Cardiac septum (tissue), 1 donor: ENCODE results near the gene HLF. TPM values are rescaled to one million over a fixed set of nuclear protein-coding genes. Genes with fewer than 3 reads are reported as not detected.

Experiments used
- DNase-seq: peaks from one replicate; pipeline ENCODE4 v3.0.0-alpha.2; 2020; ENCODE audit warnings: low spot score
- intact Hi-C: fragments of 100-400 bp; cut with DNase I; formaldehyde crosslinking; loops from one replicate; pipeline ENCODE4 v1.14.0; 2022
- long read RNA-seq: library from polyadenylated mRNA; unstranded; transcript quantifications from one replicate; pipeline ENCODE4 v2.0.0, GENCODE V29; 2021
- total RNA-seq: library from RNA; stranded (reverse); fragmentation: NEBNext Ultra II Directional; extraction: Animal tissue kit (Norgen Biotek cat#: 25700); gene quantifications from one replicate; pipeline ENCODE4 v1.2.1, GENCODE V29; 2021
- donor health status: DM: no; HTN: no; CAD: no.

Gene HLF, protein sequence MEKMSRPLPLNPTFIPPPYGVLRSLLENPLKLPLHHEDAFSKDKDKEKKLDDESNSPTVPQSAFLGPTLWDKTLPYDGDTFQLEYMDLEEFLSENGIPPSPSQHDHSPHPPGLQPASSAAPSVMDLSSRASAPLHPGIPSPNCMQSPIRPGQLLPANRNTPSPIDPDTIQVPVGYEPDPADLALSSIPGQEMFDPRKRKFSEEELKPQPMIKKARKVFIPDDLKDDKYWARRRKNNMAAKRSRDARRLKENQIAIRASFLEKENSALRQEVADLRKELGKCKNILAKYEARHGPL
- 9.8 TPM for total RNA-seq
- long read RNA-seq, full-length matches to known transcripts, result 5 of 10 reads
- long read RNA-seq, partial matches to known transcripts, result 0 of 10 reads
- long read RNA-seq, other reads (novel, unspliced or antisense), result 5 of 10 reads

DNA sequence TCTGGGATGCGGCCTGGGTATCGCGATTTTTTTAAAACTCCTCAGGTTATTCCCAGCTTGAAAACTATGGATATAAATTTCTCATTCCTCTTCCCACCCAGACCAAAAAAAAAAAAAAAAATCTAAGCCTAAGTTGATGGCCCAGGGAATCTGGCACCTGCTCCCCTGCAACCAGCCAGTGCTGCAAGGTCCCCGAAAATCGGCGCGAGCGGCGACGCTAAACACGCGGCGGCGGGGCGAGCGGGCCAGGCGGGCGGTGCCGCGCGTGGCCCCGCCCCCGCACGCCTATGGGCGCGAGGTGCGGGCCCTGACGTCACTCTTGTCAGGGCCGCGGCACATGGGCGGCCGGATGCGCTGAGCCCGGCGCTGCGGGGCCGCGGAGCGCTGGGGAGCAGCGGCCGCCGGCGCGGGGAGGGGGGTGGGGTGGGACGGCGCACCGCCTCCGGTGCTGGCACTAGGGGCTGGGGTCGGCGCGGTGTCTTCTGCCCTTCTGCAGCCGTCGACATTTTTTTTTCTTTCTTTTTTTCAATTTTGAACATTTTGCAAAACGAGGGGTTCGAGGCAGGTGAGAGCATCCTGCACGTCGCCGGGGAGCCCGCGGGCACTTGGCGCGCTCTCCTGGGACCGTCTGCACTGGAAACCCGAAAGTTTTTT is at the start of gene HLF:
Gene HLF, plus strand, starts transcription at position 316 of the 654 bp plus-strand sequence. CDS start 525 bp downstream, outside the sequence.
- intact Hi-C loops, result loop anchor here (1.0 to 10.0 kb wide), 2 partner anchors 26 to 80 kb away; no protein-coding TSS in a partner anchor
- DNase-seq, result peak; percentile 88

DNA sequence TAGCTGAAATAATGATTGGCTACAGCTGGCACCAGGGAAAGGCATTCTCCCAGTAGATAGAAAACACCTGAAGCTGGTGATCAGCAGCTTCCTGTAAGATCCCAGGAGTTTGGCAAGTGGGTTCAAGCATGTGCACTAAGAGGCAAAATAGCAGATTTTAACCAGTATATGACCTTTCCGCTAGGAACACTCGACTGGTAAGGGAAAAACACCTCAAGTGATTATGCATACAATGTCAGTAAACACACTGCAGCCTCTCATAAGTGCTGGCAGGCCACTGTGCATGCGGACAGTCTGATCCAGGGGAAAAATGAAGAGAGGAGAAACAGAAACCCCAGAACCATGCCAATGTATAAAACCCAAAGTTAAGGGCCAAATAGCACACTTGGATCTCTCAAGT is 49.0 kb upstream of the HLF start:
- intact Hi-C loops, result no loop called here
- DNase-seq, result no peak

DNA sequence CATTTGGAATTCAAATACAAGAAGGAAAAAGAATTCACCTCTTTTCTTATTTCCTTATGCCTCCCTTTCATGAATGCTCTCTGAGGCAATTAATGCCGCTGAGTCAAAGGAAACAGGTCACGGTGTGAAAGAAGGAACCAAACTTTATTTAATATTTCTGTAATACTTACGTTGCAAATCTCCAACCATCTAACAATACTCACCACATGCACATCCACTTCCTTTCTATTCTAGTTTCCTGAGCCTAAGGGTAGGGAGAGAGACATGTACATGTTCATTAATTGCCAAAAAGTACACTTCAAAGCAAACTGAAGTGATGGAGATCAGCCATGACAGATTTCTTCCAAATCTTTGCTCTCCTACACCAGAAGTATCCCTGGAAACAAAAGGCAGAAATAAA is 47.9 kb upstream of the HLF start:
- intact Hi-C loops, result no loop called here
- DNase-seq, result no peak

DNA sequence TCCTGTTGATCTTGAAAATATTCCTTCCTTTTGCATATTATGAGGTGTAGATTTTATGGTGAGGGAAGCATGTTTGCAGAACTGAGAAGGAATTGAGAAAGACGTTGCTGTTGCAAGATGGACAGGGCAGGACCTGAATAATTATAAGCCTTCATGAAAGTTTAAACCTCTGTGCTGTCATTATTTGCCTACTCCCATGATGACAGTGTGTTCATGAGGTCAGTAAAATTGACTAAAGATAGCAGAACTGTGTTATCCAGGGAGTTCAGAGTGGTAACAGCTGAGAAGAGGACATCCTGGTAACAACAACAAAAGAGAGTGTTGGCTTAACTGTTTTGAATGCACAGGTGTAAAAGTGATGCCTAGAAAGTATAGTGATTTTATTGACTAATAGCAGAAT is 45.3 kb upstream of the HLF start:
- intact Hi-C loops, result no loop called here
- no peak for DNase-seq

DNA sequence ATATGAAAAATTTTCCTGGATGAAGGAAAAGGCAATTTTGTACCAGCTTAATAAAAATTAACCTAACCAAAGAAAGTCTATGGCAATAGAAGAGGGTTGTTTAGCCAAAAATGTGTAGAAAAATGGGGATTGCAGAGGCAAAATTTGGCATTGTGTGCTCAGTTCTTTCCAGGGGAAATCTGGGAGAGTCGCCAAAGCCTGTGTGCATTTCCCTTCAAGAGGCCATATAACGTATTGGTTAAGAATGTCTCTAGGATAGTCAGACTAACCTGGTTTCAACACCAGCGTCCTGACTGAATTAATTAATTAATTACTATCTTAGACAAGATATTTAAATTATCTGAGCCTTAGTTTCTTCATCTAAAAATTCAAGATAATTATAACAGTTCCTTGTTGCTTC is 44.8 kb upstream of the HLF start:
- intact Hi-C loops, result no loop called here
- no peak for DNase-seq

DNA sequence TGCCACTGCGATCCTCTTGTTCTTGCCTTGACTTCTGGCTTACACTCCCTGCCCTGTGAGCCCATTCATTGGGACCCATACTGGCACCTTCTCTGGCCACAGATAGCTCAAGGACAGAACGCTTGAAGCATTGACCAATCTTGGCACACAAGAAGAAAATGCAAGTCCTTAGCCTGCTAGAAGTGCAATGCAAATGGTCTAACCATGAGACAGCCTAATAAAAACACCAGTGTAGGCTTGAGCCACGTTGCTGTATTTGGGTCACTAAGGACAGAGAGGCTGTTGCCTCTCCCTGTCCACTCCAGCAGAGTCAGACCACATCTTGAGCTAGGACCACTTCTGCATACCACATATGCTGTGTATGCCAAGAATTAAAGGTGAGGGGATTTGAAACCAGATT is 41.2 kb upstream of the HLF start:
- intact Hi-C loops, result no loop called here
- DNase-seq, result no peak

DNA sequence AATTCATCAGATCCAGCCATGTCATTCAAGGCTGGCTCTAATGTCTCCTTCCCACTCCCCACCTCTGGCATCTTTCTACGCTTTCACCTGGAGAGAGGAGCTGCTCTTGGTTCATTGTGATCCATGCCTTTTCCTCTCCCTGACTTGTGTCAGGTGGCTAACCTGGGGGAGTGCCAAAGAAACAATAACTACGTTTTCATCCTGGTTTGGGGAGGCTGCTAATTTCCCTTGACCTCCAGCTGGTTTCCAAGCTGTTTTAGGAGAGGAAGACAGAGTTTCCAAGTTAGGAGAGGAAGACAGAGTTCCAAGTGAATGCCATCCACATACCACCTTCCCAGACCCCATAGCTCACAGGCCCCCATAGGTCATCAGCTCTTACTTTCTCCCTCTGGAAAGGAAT is 40.0 kb upstream of the HLF start:
- DNase-seq, result no peak
- intact Hi-C loops, result no loop called here

DNA sequence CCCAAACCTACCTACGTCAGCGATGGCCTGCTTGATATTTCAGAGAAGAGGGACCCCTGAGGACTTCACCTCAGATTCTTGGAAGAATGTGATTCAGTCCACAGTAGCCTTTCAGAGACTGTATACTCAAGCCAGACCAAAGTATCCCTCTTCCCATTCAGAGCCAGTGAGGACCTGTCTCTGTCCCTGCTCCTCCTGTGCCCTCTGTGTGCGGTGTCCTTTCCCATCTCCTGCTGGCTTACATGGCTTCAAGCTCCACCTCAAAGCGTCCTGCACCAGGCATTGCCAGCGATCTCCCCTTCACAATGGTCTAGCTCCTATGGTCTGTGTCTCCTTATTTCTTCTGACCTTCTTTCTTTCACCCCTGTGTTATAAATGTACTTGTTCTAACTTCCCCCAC is 39.5 kb upstream of the HLF start:
- no peak for DNase-seq
- intact Hi-C loops, result no loop called here

DNA sequence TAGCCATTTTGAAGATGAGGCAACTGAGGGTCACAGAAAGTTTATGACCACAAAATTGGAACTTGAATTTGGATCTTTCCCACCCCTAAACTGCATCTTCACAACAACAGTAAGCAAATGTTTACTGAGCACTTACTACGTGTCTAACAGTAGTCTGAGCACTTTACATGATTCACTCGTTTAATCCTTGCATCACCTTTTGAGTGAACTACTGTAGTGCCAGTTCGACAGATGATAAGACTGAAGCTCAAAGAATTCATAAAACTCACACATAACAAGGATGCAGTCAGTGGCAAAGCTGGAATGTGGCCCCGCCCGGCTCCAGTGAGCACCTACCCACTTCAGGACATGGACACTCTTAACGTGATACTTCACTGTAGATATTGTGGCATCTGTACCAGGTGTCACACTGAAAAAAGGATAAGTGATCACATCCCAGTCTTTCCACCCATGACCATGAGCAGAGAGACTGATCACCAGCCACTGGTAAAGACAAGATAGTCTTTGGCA is 36.0 kb upstream of the HLF start:
- intact Hi-C loops, result no loop called here
- DNase-seq, result no peak

DNA sequence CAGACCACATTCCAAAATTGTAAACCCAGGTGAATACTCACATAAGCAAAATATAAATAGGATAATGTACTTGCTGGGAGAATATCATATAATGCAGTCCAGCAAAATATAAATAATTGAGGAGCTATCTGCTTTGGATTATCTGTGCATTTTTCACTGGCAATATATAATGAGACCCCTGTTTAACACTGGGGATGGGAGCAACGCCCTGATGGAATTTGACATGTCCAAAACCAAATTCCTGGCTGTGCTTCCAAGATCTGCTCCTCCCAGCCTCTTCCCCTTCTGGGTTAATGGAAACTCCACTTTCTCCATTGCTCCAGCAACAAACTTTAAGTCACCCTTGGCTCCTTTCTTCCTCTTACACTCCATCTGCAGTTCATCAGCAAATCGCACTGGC is 35.5 kb upstream of the HLF start:
- intact Hi-C loops, result no loop called here

DNA sequence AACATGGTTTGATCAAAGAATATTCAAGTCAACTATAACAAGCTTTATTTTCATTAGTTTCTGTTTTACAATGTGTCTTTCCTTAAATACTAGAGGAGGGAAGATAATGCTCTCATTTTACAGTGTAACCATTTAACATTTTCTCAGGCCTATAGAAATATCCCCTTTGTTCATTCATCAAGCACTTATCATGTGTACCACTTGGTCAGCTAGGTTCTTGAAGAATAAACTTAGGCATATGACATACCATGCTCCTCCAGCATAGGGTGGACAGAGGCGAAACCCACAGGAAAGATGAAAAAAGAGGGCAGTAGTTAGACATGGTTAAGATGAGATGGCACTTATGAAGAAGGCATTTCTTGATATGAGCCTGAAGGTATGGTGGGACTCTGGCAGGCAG is 34.0 kb upstream of the HLF start:
- intact Hi-C loops, result loop anchor here (10.0 kb wide), 1 partner anchor 114 kb away; no protein-coding TSS in a partner anchor
- no peak for DNase-seq

More for the DNA sequence above, 35.5 kb upstream of the HLF start:
- DNase-seq, result no peak

DNA sequence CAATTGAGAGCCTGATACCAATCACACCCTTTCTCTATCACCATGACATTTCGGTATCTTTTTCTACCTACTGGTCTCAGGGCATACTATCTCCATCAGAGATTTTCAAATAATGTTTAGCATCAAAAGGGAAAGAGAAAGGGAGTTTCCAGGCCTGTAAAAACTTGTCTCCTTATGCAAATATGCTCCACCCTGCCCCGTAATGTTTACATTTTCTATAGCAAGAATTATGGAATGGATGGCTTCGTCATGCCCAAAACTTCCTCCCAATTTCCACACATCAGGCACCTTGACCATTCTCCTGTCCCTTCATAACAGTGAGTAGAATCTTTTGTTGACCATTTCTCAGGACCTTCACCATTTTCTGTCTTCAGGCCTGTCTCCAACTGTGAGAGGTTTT is 30.9 kb upstream of the HLF start:
- intact Hi-C loops, result loop anchor here (10.0 kb wide), 1 partner anchor 111 kb away; no protein-coding TSS in a partner anchor
- DNase-seq, result no peak

DNA sequence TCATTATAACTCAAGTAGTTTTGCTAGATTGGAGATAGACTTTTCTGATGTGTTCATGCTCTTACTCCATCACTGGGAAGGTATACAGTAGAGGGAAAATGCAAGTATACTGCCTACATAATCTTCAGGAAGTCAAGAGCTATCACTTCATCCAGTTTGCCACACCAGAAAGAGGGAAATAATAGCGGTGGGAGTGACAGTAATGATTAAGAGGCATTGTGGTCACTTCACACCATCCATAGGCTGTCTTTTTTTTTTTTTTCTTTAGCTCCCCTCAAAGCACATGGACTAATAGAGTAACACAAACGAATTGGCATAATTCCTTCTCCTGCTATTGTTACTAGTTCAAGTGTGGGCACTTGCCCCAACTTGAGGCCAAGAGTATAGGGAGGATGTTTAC is 28.4 kb upstream of the HLF start:
- intact Hi-C loops, result loop anchor here (10.0 kb wide), 1 partner anchor 108 kb away; no protein-coding TSS in a partner anchor
- no peak for DNase-seq

DNA sequence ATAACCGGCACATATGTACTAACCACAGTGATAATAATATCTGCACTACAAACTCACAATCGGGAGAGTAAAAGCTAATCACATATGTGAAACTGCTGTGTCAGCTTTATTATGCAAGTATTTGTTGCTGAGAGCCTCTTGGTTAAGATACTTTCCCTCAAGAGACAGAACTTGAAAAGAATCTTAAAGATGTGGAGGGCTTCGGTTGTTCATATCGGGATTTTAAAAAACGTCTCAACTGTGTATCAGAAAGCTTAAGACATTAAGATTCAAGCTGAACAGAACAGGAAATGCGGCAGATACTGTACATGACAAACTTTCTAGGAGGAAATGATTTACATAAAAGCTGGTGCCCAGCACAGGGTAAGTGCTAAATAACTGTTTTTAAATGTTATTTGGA is 27.5 kb upstream of the HLF start:
- intact Hi-C loops, result loop anchor here (10.0 kb wide), 1 partner anchor 108 kb away; no protein-coding TSS in a partner anchor

DNA sequence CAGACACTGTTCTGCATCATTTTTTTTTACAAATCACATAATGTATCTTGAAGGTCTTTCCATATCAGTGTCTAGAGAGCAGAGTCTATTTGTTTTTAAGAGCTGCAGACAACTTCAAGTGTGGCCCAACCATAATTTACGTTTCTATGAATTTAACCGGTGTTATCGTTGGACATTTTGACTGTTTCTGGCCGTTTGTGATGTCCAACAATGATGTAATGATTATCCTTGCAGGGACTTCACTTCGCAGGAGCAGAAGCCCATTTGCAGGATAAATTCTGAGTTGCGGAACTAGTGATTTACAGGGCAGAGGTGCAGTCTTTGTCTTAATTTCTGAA is 26.9 kb upstream of the HLF start:
- no peak for DNase-seq
- intact Hi-C loops, result loop anchor here (1.0 to 10.0 kb wide), 3 partner anchors 26 to 107 kb away; partner anchors contain the start of gene HLF

More for the DNA sequence above, 27.5 kb upstream of the HLF start:
- no peak for DNase-seq

DNA sequence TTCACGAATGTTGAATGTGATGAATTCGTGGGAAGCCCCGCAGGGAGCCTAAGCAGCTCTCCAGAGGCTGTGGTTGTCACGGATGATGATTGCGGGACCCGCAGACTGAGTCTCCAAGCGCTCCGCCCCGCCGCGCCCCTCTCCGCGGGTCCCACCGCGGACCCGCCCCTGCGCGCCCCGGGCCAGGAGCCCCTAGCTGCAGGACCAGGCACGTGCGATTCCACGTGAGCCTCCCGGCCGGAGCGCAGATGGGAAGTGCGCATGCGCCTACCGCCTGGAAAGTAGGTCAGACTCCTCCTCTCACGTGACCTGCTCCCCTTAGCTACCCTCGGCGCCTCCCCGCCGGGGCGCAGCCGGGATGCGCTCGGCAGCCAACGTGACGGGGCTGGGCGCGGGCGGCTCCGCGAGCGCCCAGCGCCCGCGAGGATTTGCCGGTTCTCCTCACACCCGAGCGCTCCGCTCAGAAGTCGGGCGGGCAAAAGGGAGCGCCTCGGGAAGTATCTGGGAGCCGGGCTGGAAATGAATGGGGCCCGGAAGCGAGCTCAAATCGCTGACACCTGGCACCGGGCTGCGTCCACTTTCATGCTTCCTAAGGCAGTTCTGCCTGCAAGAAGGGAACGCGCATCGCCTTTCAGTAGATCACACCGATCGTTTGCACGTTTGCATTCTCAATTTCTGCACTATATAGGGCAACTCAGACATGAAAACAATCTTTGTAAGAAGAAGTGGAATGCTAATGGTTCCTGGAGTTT is 26.4 kb upstream of the HLF start:
- peak; percentile 95 for DNase-seq
- intact Hi-C loops, result loop anchor here (1.0 to 10.0 kb wide), 3 partner anchors 26 to 106 kb away; partner anchors contain the start of gene HLF

DNA sequence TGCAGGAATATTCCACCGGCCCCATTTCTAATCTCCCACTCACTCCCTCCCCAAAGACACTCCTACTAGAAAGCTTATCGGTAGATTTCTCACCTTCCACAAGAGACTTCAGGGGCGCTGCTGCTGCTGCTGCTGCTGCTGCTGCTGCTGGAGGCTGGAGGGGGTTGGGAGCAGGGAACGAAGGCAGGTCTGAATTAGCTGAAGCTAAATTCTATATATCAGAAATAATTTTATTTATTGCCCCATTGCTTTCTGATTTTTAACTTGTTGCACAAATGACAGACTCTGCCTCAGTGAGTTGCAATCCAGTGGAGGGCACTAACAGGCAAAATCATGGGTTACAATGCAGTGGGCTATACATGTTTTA is 25.8 kb upstream of the HLF start:
- no peak for DNase-seq
- intact Hi-C loops, result loop anchor here (1.0 to 10.0 kb wide), 3 partner anchors 25 to 106 kb away; partner anchors contain the start of gene HLF

DNA sequence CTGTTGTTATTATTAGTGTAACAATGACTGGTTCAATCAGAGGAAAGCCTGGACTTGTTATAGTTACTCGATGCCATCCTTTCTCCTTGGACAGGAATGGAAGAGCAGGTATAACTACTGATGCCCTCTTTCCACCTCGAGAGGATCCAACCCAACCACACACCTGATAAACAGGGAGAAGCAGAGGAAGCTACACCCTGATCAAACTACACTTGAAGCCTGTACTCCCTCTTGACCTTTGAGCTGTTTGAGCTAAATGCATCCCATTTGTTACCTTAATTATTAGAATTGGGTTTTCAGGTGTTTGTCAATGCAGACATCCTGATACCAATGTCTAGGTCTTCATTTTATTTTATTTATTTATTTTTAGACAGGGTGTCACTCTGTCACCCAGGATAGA is 23.7 kb upstream of the HLF start:
- intact Hi-C loops, result no loop called here
- no peak for DNase-seq

DNA sequence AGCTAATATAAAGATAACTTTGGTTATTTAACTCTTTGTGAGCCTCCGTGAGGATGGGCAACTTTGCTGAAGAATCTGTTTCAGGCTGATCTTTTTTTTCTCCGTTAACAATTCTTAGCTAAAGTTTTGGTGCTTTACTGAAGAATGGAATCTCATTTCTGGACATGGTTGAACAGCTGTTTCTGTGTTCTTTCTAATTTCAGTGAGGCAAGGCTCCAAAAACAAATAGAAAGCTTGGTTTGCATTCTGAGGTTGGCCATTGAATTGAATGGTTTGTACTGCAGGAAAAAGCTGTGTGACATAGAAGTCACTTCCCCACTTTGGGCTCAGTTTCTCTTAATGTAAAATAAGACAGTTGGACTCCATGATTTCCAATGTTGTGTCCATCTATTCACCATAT is 22.3 kb upstream of the HLF start:
- intact Hi-C loops, result no loop called here
- DNase-seq, result no peak

DNA sequence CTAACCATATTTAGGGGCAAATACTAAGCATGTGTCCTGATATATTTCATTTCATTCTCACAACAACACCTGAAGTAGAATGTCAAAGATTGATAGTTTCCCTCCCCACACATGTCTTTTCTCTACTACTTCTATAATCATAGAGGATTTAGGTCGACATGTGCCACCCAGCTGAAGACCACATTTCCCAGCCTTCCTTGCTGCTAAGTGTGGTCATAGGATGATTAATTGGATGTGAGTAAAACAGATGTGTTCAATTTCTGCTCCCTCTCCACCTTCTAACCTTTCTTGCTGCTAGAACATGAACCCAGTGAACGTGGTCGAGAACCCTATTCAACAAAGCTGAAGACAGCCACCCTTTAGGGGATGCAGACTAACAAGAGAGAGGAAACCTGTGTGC is 18.8 kb upstream of the HLF start:
- DNase-seq, result no peak
- intact Hi-C loops, result no loop called here
